Body of pancreas (tissue), 4 donors: ENCODE measurements around the gene VWCE. TPM values are rescaled to one million over a fixed set of nuclear protein-coding genes. Genes with fewer than 3 reads are reported as not detected.

Experiments
- ATAC-seq: fragments of 150-250 bp; one replicate; pipeline ENCODE4 v1.9.1; 2016
- DNase-seq, 4 donors: peaks; one replicate each; pipeline ENCODE4 v3.0.0-alpha.2; 2019
- H3K27ac ChIP-seq, 4 donors: fragments of 200-600 bp; sonication (generic); 1 replicate in 3 of 4; 2 replicates in 1 of 4; pipeline versions ENCODE4 v1.5.1 to v1.6.1; 2016 to 2019; ENCODE audit warnings: mild to moderate bottlenecking in 1 of 4, mixed read lengths in 1 of 4, moderate library complexity in 1 of 4
- H3K27me3 ChIP-seq, 2 donors: fragments of 200-600 bp; sonication (generic); one replicate each; pipeline ENCODE4 v1.6.0; 2016; ENCODE audit warnings: mild to moderate bottlenecking in 1 of 2
- H3K36me3 ChIP-seq, 2 donors: fragments of 200-600 bp; sonication (generic); replicated peaks in 1 of 2; 2 replicates each; pipeline ENCODE4 v1.5.1; 2016; ENCODE audit warnings: low read depth in 2 of 2; ENCODE audit not compliant: insufficient read depth in 1 of 2
- H3K4me1 ChIP-seq: fragments of 200-600 bp; sonication (generic); one replicate; pipeline ENCODE4 v1.6.0; 2016
- H3K4me3 ChIP-seq, 2 donors: fragments of 200-600 bp; sonication (generic); 1 replicate in 1 of 2; 2 replicates in 1 of 2; pipeline ENCODE4 v1.5.1; 2016 to 2019
- H3K9me3 ChIP-seq, 3 donors: fragments of 200-600 bp; sonication (generic); 1 replicate in 2 of 3; 2 replicates in 1 of 3; pipeline ENCODE4 v1.5.1; 2016
- POLR2A ChIP-seq, 3 donors: fragments of 450-650 bp; IDR thresholded peaks; one replicate each; pipeline ENCODE4 v1.6.1; 2016; ENCODE audit warnings: antibody characterized with exemption in 3 of 3, mild to moderate bottlenecking in 2 of 3
- WGBS, 2 donors: methylation state at CpG; one replicate each; pipeline ENCODE4 v1.1.5; 2017; 5-methylcytosine and 5-hydroxymethylcytosine counted together
- intact Hi-C: fragments of 100-400 bp; cut with DNase I; formaldehyde crosslinking; loops from one replicate; pipeline ENCODE4 v1.15.1; 2023
- total RNA-seq, 2 donors: library from RNA; depleted of rRNA; stranded (reverse); fragments of >200 nt; gene quantifications; one replicate each; pipeline ENCODE4 v1.1.0, GENCODE V29; 2016
- TF ChIP-seq, protein P1 (sequence below), 7 experiments: fragments of 450-650 bp in 4 of 7; fragments of 200-600 bp in 3 of 7; sonication (generic) in 3 of 7; IDR thresholded peaks; one replicate each; pipeline ENCODE4 v1.5.1; 2016 to 2019; ENCODE audit warnings: antibody characterized with exemption in 7 of 7

VWCE gene
- total RNA-seq, 2 donors from 2014 or later: 4.3 TPM; not detected in 1

DNA sequence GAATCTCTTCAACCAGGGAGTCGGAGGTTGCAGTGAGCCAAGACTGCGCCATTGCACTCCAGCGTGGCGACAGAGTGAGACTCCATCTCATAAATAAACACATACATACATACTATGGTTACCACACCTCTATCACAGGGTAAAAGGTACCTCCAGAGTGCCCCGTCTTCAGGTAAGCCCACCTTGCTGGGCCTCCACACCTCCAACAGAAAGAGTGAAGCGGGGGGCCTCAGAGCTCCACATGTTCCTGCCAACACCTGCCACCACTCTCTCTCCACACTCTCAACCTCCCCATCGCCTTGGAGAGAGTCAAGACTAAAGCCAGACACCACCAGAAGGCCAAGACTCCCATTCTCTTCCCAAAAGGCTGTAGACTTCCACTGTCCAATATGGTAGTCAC is 10.3 kb upstream of the VWCE start:
- H3K27me3 ChIP-seq: no peaks in the 10 kb centered on the region
- 94 to 97% methylated on average over 7 of the region's 7 CpGs for WGBS, 2 donors
- ATAC-seq (no peak), DNase-seq (no peak)
- TF ChIP-seq, protein P1, sequence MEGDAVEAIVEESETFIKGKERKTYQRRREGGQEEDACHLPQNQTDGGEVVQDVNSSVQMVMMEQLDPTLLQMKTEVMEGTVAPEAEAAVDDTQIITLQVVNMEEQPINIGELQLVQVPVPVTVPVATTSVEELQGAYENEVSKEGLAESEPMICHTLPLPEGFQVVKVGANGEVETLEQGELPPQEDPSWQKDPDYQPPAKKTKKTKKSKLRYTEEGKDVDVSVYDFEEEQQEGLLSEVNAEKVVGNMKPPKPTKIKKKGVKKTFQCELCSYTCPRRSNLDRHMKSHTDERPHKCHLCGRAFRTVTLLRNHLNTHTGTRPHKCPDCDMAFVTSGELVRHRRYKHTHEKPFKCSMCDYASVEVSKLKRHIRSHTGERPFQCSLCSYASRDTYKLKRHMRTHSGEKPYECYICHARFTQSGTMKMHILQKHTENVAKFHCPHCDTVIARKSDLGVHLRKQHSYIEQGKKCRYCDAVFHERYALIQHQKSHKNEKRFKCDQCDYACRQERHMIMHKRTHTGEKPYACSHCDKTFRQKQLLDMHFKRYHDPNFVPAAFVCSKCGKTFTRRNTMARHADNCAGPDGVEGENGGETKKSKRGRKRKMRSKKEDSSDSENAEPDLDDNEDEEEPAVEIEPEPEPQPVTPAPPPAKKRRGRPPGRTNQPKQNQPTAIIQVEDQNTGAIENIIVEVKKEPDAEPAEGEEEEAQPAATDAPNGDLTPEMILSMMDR (IDR thresholded peaks at IDR 0.05): no peak
- TF ChIP-seq POLR2A (IDR thresholded peaks at IDR 0.05): no peak
- H3K9me3 ChIP-seq: no peaks in the 10 kb centered on the region
- intact Hi-C loops: no loop called here
- no peaks in the 10 kb centered on the region for H3K4me1 ChIP-seq
- peaks cover 11 to 64% of the 10 kb centered on the region in 2 donors for H3K36me3 ChIP-seq
- no peak overlapping the region for H3K4me3 ChIP-seq
- no peak overlapping the region for H3K27ac ChIP-seq

GRCh38 chr11:61303725-61304124 is 8.6 kb upstream of the VWCE start:
- Histone ChIP-seq H3K4me1 (no peaks in the 10 kb centered on the region), H3K36me3 (peaks cover 6 to 51% of the 10 kb centered on the region in 2 donors), H3K27me3 (no peaks in the 10 kb centered on the region), H3K27ac (no peak overlapping the region), H3K9me3 (no peaks in the 10 kb centered on the region), H3K4me3 (no peak overlapping the region)
- no peak for DNase-seq
- no peak for ATAC-seq
- TF ChIP-seq POLR2A (IDR thresholded peaks at IDR 0.05): no peak
- TF ChIP-seq, protein P1 (IDR thresholded peaks at IDR 0.05): no peak
- 92 to 99% methylated on average over 9 of the region's 9 CpGs for WGBS, 2 donors
- intact Hi-C loops: no loop called here

- H3K4me3 ChIP-seq: no peak overlapping the region
- WGBS, 2 donors: 89 to 92% methylated on average over 8 to 13 of the region's 13 CpGs
- H3K36me3 ChIP-seq: peaks cover 6 to 40% of the 10 kb centered on the region in 2 donors
- no peaks in the 10 kb centered on the region for H3K9me3 ChIP-seq
- ATAC-seq (no peak), DNase-seq (no peak)
- no peaks in the 10 kb centered on the region for H3K4me1 ChIP-seq
- no peak overlapping the region for H3K27ac ChIP-seq
- TF ChIP-seq POLR2A (IDR thresholded peaks at IDR 0.05): no peak
- TF ChIP-seq, protein P1 (IDR thresholded peaks at IDR 0.05): no peak
- intact Hi-C loops: no loop called here
- H3K27me3 ChIP-seq: no peaks in the 10 kb centered on the region
Measured at GRCh38 chr11:61302550-61302949, 7.4 kb upstream of the VWCE start.

GRCh38 chr11:61298663-61299244 is 3.6 kb upstream of the VWCE start:
- Histone ChIP-seq H3K9me3 (no peaks in the 10 kb centered on the region), H3K27ac (no peak overlapping the region), H3K27me3 (peaks cover 0 to 5% of the 10 kb centered on the region in 2 donors), H3K36me3 (peaks cover 0 to 23% of the 10 kb centered on the region in 2 donors), H3K4me3 (no peak overlapping the region), H3K4me1 (peaks cover 22% of the 10 kb centered on the region)
- no peak for TF ChIP-seq POLR2A (IDR thresholded peaks at IDR 0.05)
- TF ChIP-seq, protein P1 (IDR thresholded peaks at IDR 0.05): no peak
- WGBS, 2 donors: 66 to 73% methylated on average over 4 of the region's 4 CpGs
- intact Hi-C loops: no loop called here
- peak in 1 of 4 donors; percentile 28 for DNase-seq
- ATAC-seq: no peak

GRCh38 chr11:61297746-61298145 is 2.6 kb upstream of the VWCE start:
- WGBS, 2 donors: 70 to 76% methylated on average over 5 of the region's 5 CpGs
- no peaks in the 10 kb centered on the region for H3K9me3 ChIP-seq
- peaks cover 0 to 15% of the 10 kb centered on the region in 2 donors for H3K36me3 ChIP-seq
- H3K27ac ChIP-seq: no peak overlapping the region
- ATAC-seq (no peak), DNase-seq (peak in 2 of 4 donors; percentile 11 to 45)
- TF ChIP-seq, protein P1 (IDR thresholded peaks at IDR 0.05): no peak
- TF ChIP-seq POLR2A (IDR thresholded peaks at IDR 0.05): no peak
- no peak overlapping the region for H3K4me3 ChIP-seq
- intact Hi-C loops: no loop called here
- H3K27me3 ChIP-seq: peaks cover 0 to 5% of the 10 kb centered on the region in 2 donors
- peaks cover 25% of the 10 kb centered on the region for H3K4me1 ChIP-seq
